Esophagus squamous epithelium (tissue), 4 donors: ENCODE results near the gene CA10.

Experiments
- CTCF ChIP-seq, 6 experiments: fragments of 450-650 bp in 4 of 6; fragments of 200-600 bp in 2 of 6; sonication (generic) in 2 of 6; IDR thresholded peaks; one replicate each; pipeline ENCODE4 v1.5.1; 2016 to 2019; ENCODE audit warnings: antibody characterized with exemption in 6 of 6, mild to moderate bottlenecking in 4 of 6, moderate library complexity in 4 of 6
- POLR2A ChIP-seq, 4 donors: fragments of 450-650 bp; IDR thresholded peaks; one replicate each; pipeline ENCODE4 v1.6.1; 2017; ENCODE audit warnings: antibody characterized with exemption in 4 of 4, mild to moderate bottlenecking in 4 of 4, moderate library complexity in 3 of 4

- TF ChIP-seq CTCF (IDR thresholded peaks at IDR 0.05) (no peak), POLR2A (IDR thresholded peaks at IDR 0.05) (no peak)
These were observed 356.0 kb downstream of the CA10 start for GRCh38 chr17:51802544-51802943.
